IMR-90 (cell line): ENCODE results near the gene HPSE2. TPM values are rescaled to one million over a fixed set of nuclear protein-coding genes. Genes with fewer than 3 reads are reported as not detected.

Experiments
- ATAC-seq: fragments of 200-7000 bp; cut with Tn5 transposase; 2 replicates; pipeline ENCODE4 v1.9.1; 2020; ENCODE audit warnings: low read depth, mild to moderate bottlenecking, moderate library complexity
- BruUV-seq: library from RNA; stranded (reverse); fragments of 400-500 nt; replicated peaks from 2 replicates; lab custom pipeline; 2021; lab: Mats Ljungman, UMichigan
- CTCF ChIA-PET: fragments of 300-600 bp; formaldehyde crosslinking; extraction: SDS; loops from one replicate; lab custom pipeline; 2021; ENCODE audit warnings: antibody characterized with exemption; lab: Yijun Ruan, JAX
- POLR2A ChIA-PET: fragments of 300-600 bp; sonication (Branson Sonifier 250); formaldehyde crosslinking; loops from one replicate; lab custom pipeline; 2022; ENCODE audit warnings: antibody characterized with exemption; ENCODE audit not compliant: unreplicated experiment; lab: Charles Lee
- DNase-seq: peaks from one replicate; pipeline ENCODE4 v3.0.0; 2013
- H2AFZ ChIP-seq: replicated peaks from 2 replicates; pipeline ENCODE3; 2013; ENCODE audit warnings: low read length, mild to moderate bottlenecking; ENCODE audit not compliant: poor library complexity
- H2AK5ac ChIP-seq: 2 replicates; pipeline ENCODE4 v1.6.1; 2013; ENCODE audit warnings: low read depth, low read length, inconsistent platforms
- H2AK9ac ChIP-seq: replicated peaks from 2 replicates; pipeline ENCODE3; 2013; ENCODE audit warnings: mild to moderate bottlenecking, low read depth, low read length, moderate library complexity; ENCODE audit not compliant: poor library complexity
- H2BK120ac ChIP-seq: 2 replicates; pipeline ENCODE4 v1.6.1; 2013; ENCODE audit warnings: low read depth, low read length, inconsistent platforms
- H2BK15ac ChIP-seq: 3 replicates; pipeline ENCODE4 v1.6.1; 2013; ENCODE audit warnings: low read depth, low read length, inconsistent platforms
- H2BK20ac ChIP-seq: 2 replicates; pipeline ENCODE4 v1.6.1; 2013; ENCODE audit warnings: low read depth, mild to moderate bottlenecking, inconsistent platforms, low read length, moderate library complexity
- H2BK5ac ChIP-seq: 2 replicates; pipeline ENCODE4 v1.6.1; 2013; ENCODE audit warnings: mild to moderate bottlenecking, low read depth, low read length, inconsistent platforms; ENCODE audit not compliant: poor library complexity, severe bottlenecking
- H3K14ac ChIP-seq: replicated peaks from 2 replicates; pipeline ENCODE4 v1.6.1; 2013; ENCODE audit warnings: low read depth, low read length, inconsistent platforms
- H3K18ac ChIP-seq: 2 replicates; pipeline ENCODE4 v1.6.1; 2013; ENCODE audit warnings: low read depth, low read length, control low read depth
- H3K23ac ChIP-seq: 2 replicates; pipeline ENCODE4 v1.6.1; 2013; ENCODE audit warnings: low read depth, low read length, inconsistent platforms
- H3K27ac ChIP-seq: 2 replicates; pipeline ENCODE4 v1.5.1; 2013; ENCODE audit warnings: mild to moderate bottlenecking, control low read depth, low read length; ENCODE audit not compliant: insufficient read depth
- H3K27me3 ChIP-seq: 2 replicates; pipeline ENCODE4 v1.6.1; 2013; ENCODE audit warnings: low read length; ENCODE audit not compliant: control insufficient read depth, insufficient read depth
- H3K36me3 ChIP-seq: 2 replicates; pipeline ENCODE4 v1.6.1; 2013; ENCODE audit warnings: low read length, mixed read lengths; ENCODE audit not compliant: control insufficient read depth, insufficient read depth
- H3K4ac ChIP-seq: 2 replicates; pipeline ENCODE4 v1.6.1; 2013; ENCODE audit warnings: low read depth, low read length, inconsistent platforms
- H3K4me1 ChIP-seq: 2 replicates; pipeline ENCODE4 v1.6.1; 2013; ENCODE audit warnings: low read length, mixed read lengths; ENCODE audit not compliant: control insufficient read depth, insufficient read depth
- H3K4me2 ChIP-seq: 2 replicates; pipeline ENCODE4 v1.6.1; 2013; ENCODE audit warnings: low read depth, mild to moderate bottlenecking, control low read depth, low read length, moderate library complexity
- H3K4me3 ChIP-seq: 2 replicates; pipeline ENCODE4 v1.5.1; 2013; ENCODE audit warnings: low read depth, mild to moderate bottlenecking, control low read depth, low read length, moderate library complexity; ENCODE audit not compliant: insufficient read depth
- H3K56ac ChIP-seq: 2 replicates; pipeline ENCODE4 v1.6.1; 2013; ENCODE audit warnings: low read length, inconsistent platforms; ENCODE audit not compliant: insufficient read depth; ENCODE audit errors: extremely low read depth
- H3K79me1 ChIP-seq, 2 experiments: 2 replicates each; pipeline ENCODE4 v1.6.1; 2013; ENCODE audit warnings: low read length in 2 of 2, inconsistent platforms in 1 of 2, low read depth in 1 of 2
- H3K9ac ChIP-seq: 2 replicates; pipeline ENCODE4 v1.6.1; 2013; ENCODE audit warnings: low read depth, low read length, control low read depth
- H3K9me1 ChIP-seq: 2 replicates; pipeline ENCODE4 v1.6.1; 2013; ENCODE audit warnings: low read length, inconsistent platforms; ENCODE audit not compliant: insufficient read depth
- H3K9me3 ChIP-seq: 2 replicates; pipeline ENCODE4 v1.6.1; 2013; ENCODE audit warnings: low read length; ENCODE audit not compliant: control insufficient read depth, insufficient read depth
- H4K20me1 ChIP-seq: 2 replicates; pipeline ENCODE4 v1.6.1; 2013; ENCODE audit warnings: low read length, inconsistent platforms; ENCODE audit not compliant: insufficient read depth
- H4K5ac ChIP-seq: 2 replicates; pipeline ENCODE4 v1.6.1; 2013; ENCODE audit warnings: mild to moderate bottlenecking, low read depth, low read length, control low read depth
- H4K8ac ChIP-seq, 2 experiments: 2 replicates each; pipeline ENCODE4 v1.6.1; 2013; ENCODE audit warnings: low read depth in 2 of 2, low read length in 2 of 2, control low read depth in 1 of 2, inconsistent platforms in 1 of 2
- H4K91ac ChIP-seq: 2 replicates; pipeline ENCODE4 v1.6.1; 2013; ENCODE audit warnings: low read depth, low read length, inconsistent platforms; ENCODE audit not compliant: insufficient read depth
- CTCF ChIP-seq: conservative IDR thresholded peaks from 2 replicates; pipeline ENCODE4 v1.5.1; 2012; ENCODE audit warnings: mild to moderate bottlenecking, low read depth, low read length, improper control_type of control experiment
- ELK1 ChIP-seq: fragments of 150-350 bp; IDR thresholded peaks from 2 replicates; pipeline ENCODE4 v1.6.1; 2016; ENCODE audit warnings: low read depth, mild to moderate bottlenecking, low read length, moderate library complexity, borderline replicate concordance
- FOS ChIP-seq: fragments of 150-350 bp; IDR thresholded peaks from 2 replicates; pipeline ENCODE4 v1.6.1; 2016; ENCODE audit warnings: low read depth, low read length
- MAZ ChIP-seq: IDR thresholded peaks from 2 replicates; pipeline ENCODE4 v1.6.1; 2012; ENCODE audit warnings: low read depth, mild to moderate bottlenecking, low read length, improper control_type of control experiment, moderate library complexity, borderline replicate concordance
- POLR2A ChIP-seq: IDR thresholded peaks from 2 replicates; pipeline ENCODE4 v1.6.1; 2012; ENCODE audit warnings: mild to moderate bottlenecking, low read depth, low read length
- RCOR1 ChIP-seq: IDR thresholded peaks from 2 replicates; pipeline ENCODE4 v1.6.1; 2012; ENCODE audit warnings: mild to moderate bottlenecking, low read length, improper control_type of control experiment; ENCODE audit not compliant: insufficient replicate concordance
- RFX5 ChIP-seq: IDR thresholded peaks from 2 replicates; pipeline ENCODE4 v1.8.0; 2012; ENCODE audit warnings: low read depth, mild to moderate bottlenecking, low read length, moderate library complexity
- SMC3 ChIP-seq: fragments of 150-350 bp; IDR thresholded peaks from 2 replicates; pipeline ENCODE4 v1.6.1; 2016; ENCODE audit warnings: low read depth, mild to moderate bottlenecking, antibody characterized with exemption, low read length, moderate library complexity
- WGBS, 2 experiments: methylation state at CpG; one replicate each; pipeline versions ENCODE4 v1.1.5 to v1.1.7; 2013; ENCODE audit warnings: missing lambda C conversion rate in 2 of 2; ENCODE audit not compliant: insufficient read length in 1 of 2; ENCODE audit errors: extremely low coverage in 2 of 2; 5-methylcytosine and 5-hydroxymethylcytosine counted together
- dilution Hi-C: fragments of 300-500 bp; cut with HindIII; formaldehyde crosslinking; loops from one replicate; pipeline ENCODE4 v1.14.3; 2018; ENCODE audit warnings: low sequenced_read_pairs; ENCODE audit not compliant: unreplicated experiment
- in situ Hi-C: fragments of 300-500 bp; cut with MboI; formaldehyde crosslinking; loops from 3 replicates; pipeline ENCODE4 v1.14.3; 2019; ENCODE audit warnings: low sequenced_read_pairs, inconsistent platforms, mixed read lengths
- intact Hi-C: fragments of 100-400 bp; cut with micrococcal nuclease; formaldehyde crosslinking; loops from 2 replicates; pipeline ENCODE4 v1.10.0; 2022
- polyA plus RNA-seq, 3 experiments: library from polyadenylated mRNA; depleted of rRNA; stranded (reverse); fragments of >200 nt; gene quantifications; 2 replicates each; pipeline ENCODE4 v1.2.3, GENCODE V29; 2012; ENCODE audit warnings: low replicate concordance in 1 of 3
- total RNA-seq: library from RNA; depleted of rRNA; stranded (reverse); fragments of >200 nt; gene quantifications from 2 replicates; pipeline ENCODE4 v1.2.3, GENCODE V29; 2012

Gene HPSE2
- total and polyA plus RNA-seq, 2 of the 4 experiments (the other 2 are of a cell fraction) = not detected

- no peak overlapping the region for H3K9ac ChIP-seq
- no peak overlapping the region for H3K56ac ChIP-seq
- no peak overlapping the region for H2BK15ac ChIP-seq
- H3K14ac ChIP-seq = no peak overlapping the region
- H3K4me2 ChIP-seq = no peak overlapping the region
- no peaks in the 10 kb centered on the region for H3K4me1 ChIP-seq
- ChIA-PET POLR2A (no interaction called here), CTCF (no interaction called here)
- H2AK5ac ChIP-seq = no peak overlapping the region
- no peaks in the 10 kb centered on the region for H3K79me1 ChIP-seq
- H2AK9ac ChIP-seq = no peak overlapping the region
- in situ Hi-C loops (no loop called here), intact Hi-C loops (no loop called here), dilution Hi-C loops (no loop called here)
- ATAC-seq (no peak), DNase-seq (no peak)
- H3K36me3 ChIP-seq = no peaks in the 10 kb centered on the region
- H3K27me3 ChIP-seq = no peaks in the 10 kb centered on the region
- H3K27ac ChIP-seq = no peak overlapping the region
- H3K23ac ChIP-seq = no peak overlapping the region
- no peaks in the 10 kb centered on the region for H4K20me1 ChIP-seq
- TF ChIP-seq CTCF = no peak
- no peak for TF ChIP-seq SMC3
- no peak for TF ChIP-seq ELK1
- no peak for TF ChIP-seq MAZ
- TF ChIP-seq POLR2A = no peak
- TF ChIP-seq FOS = no peak
- no peak for TF ChIP-seq RCOR1
- TF ChIP-seq RFX5 = no peak
- no peak overlapping the region for H2BK120ac ChIP-seq
- H2AFZ ChIP-seq = no peak overlapping the region
- no peak overlapping the region for H3K4ac ChIP-seq
- BruUV-seq = no TSS peak
- no peak overlapping the region for H2BK5ac ChIP-seq
- H4K8ac ChIP-seq = no peak overlapping the region
- no peak overlapping the region for H2BK20ac ChIP-seq
- no peaks in the 10 kb centered on the region for H3K9me1 ChIP-seq
- no peak overlapping the region for H4K5ac ChIP-seq
- no peaks in the 10 kb centered on the region for H3K9me3 ChIP-seq
- WGBS, 2 experiments = no CpG with 5 or more reads among the region's 2 CpGs
- H4K91ac ChIP-seq = no peak overlapping the region
- H3K4me3 ChIP-seq = no peak overlapping the region
- no peak overlapping the region for H3K18ac ChIP-seq
These were observed 624.2 kb downstream of the HPSE2 start for GRCh38 chr10:98611436-98611835.
